ENCODE measurements around the gene DEK.

Gene DEK

DNA sequence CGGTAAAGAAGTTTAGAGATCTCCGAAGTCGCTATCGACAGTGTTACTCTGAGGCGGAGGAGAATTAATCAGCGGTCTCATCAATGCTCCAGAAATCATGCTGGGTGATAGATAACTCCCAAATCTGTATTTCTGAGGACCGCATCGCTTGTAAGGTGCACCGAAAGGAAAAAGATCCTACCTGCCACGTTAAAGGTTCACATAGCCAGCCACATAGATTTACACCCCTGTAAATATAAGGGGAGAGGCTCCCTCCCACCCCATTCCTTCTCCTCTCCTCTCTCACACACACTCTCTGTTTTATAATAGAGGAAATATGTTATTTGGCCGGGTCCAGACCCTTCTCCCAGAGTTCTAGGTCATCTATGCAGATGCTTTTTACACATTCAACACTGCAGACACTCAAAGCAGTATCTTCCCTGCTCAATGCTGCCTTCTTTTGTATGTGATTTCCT, 620 bp upstream of the DEK start:
- H3K4me3 ChIP-seq (ENCODE audit: low read length), result peak overlapping the region; percentile 97
- DNase-seq (ENCODE audit: low read depth), result no peak
- H3K4me1 ChIP-seq (ENCODE audit: control insufficient read depth, insufficient read depth, low read length), result peaks cover 19% of the 10 kb centered on the region
- H3K27me3 ChIP-seq (replicated peaks; ENCODE audit: control insufficient read depth, insufficient read depth, low read length), result no peaks in the 10 kb centered on the region
- no peaks in the 10 kb centered on the region for H3K36me3 ChIP-seq (ENCODE audit: control insufficient read depth, insufficient read depth, low read length, severe bottlenecking)
- no peaks in the 10 kb centered on the region for H3K9me3 ChIP-seq (ENCODE audit: control insufficient read depth, low read length)
- H3K9ac ChIP-seq (ENCODE audit: low read length), result peak overlapping the region; percentile 92

DNA sequence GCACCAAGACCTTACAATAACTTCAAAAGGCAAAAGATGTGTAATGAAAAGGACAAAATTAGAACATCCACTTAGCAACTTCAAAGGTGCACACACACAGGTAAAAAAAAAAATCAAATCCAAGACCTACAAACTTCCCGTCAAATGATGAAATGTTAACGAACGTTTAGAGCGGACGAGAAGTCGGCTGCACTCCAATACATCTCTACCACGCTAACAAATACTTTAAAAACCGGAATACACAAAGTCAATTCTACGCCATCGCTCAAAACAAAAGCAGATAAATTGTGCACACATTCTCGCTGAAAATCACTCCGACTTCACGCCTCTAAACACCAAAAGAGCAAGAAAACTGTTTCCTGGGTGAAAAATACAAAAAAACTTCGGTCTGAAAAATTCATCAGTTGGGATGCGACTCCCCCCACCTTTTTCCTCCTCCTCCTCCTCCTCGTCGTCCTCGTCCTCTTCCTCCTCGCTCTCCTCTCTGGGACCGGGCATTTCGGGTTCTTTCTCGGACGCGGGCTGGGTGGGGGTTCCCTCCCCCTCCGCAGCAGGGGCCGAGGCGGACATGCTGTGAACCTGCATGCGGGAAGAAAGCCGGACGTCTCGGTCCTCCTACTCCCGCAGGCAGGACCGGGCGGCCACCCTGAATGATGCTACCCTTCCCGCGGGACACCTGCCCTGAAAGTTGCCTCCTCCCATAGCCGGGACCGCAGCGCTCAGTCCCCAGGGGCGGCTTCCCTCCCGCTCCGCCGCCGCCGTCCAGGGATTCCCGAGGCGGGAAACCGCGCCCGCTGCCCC, 712 bp downstream of the DEK start:
- no peaks in the 10 kb centered on the region for H3K36me3 ChIP-seq (ENCODE audit: control insufficient read depth, insufficient read depth, low read length, severe bottlenecking)
- H3K27me3 ChIP-seq (replicated peaks; ENCODE audit: control insufficient read depth, insufficient read depth, low read length), result no peaks in the 10 kb centered on the region
- no peaks in the 10 kb centered on the region for H3K9me3 ChIP-seq (ENCODE audit: control insufficient read depth, low read length)
- peak overlapping the region; percentile 92 for H3K9ac ChIP-seq (ENCODE audit: low read length)
- H3K4me1 ChIP-seq (ENCODE audit: control insufficient read depth, insufficient read depth, low read length), result peaks cover 19% of the 10 kb centered on the region
- peak; percentile 61 for DNase-seq (ENCODE audit: low read depth)
- peak overlapping the region; percentile 97 for H3K4me3 ChIP-seq (ENCODE audit: low read length)

DNA sequence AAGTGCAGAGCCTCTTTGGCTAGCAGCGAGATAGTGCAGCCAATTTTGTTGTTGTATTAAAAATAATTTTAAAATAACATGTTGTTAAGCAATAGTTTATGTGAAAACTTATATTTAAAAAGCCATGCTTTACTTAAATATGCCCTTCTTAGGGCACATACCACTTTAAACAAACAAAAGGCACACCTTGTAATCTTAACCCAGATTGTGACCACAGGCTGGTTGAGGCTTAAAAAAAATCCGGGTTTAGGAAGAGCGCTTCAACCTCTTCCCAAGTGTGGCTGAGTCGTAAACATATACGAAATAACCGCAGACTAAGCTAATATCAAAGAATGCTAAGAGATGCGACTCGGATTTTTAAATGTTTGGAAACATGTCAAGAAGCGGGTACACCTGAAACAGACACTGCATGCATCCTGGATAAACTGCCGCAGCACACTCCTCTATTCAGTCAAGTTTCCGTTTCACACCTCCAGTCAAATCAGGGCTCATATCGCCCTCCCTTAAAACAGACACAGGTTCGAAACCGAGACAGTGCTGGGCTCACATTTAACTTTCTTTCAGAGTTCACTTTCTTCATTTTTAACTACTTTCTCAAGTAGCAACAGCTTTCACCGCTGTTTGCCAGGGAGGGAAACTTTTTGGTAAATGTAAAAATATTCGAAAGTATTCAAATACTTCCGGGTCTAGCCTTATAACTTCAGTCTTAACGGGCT, 1.5 kb downstream of the DEK start:
- Histone ChIP-seq H3K36me3 (ENCODE audit: control insufficient read depth, insufficient read depth, low read length, severe bottlenecking) (peaks cover 2% of the 10 kb centered on the region), H3K4me1 (ENCODE audit: control insufficient read depth, insufficient read depth, low read length) (peaks cover 19% of the 10 kb centered on the region), H3K9me3 (ENCODE audit: control insufficient read depth, low read length) (no peaks in the 10 kb centered on the region), H3K9ac (ENCODE audit: low read length) (peak overlapping the region; percentile 92), H3K27me3 (replicated peaks; ENCODE audit: control insufficient read depth, insufficient read depth, low read length) (no peaks in the 10 kb centered on the region), H3K4me3 (ENCODE audit: low read length) (peak overlapping the region; percentile 97)
- DNase-seq (ENCODE audit: low read depth), result peak; percentile 45

DNA sequence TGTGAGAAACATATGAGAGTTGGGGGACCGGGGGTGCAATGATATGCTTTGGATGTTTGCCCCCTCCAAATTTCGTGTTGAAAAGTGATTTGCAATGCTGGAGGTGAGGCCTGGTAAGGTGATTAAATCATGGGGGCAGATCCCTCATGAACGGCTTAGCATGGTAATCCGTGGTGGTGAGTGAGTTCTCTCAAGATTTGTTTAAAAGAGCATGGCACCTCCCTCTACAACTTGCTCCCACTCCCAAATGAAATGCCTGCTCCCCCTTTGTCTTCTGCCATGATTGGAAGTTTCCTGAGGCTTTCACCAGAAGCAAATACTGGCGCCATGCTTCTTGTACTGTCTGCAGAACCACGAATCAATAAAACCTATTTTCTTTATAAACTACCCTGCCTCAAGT, 2.5 kb downstream of the DEK start:
- Histone ChIP-seq H3K36me3 (ENCODE audit: control insufficient read depth, insufficient read depth, low read length, severe bottlenecking) (peaks cover 11% of the 10 kb centered on the region), H3K27me3 (replicated peaks; ENCODE audit: control insufficient read depth, insufficient read depth, low read length) (no peaks in the 10 kb centered on the region), H3K9ac (ENCODE audit: low read length) (no peak overlapping the region), H3K4me1 (ENCODE audit: control insufficient read depth, insufficient read depth, low read length) (peaks cover 19% of the 10 kb centered on the region), H3K4me3 (ENCODE audit: low read length) (no peak overlapping the region), H3K9me3 (ENCODE audit: control insufficient read depth, low read length) (no peaks in the 10 kb centered on the region)
- DNase-seq (ENCODE audit: low read depth), result no peak

DNA sequence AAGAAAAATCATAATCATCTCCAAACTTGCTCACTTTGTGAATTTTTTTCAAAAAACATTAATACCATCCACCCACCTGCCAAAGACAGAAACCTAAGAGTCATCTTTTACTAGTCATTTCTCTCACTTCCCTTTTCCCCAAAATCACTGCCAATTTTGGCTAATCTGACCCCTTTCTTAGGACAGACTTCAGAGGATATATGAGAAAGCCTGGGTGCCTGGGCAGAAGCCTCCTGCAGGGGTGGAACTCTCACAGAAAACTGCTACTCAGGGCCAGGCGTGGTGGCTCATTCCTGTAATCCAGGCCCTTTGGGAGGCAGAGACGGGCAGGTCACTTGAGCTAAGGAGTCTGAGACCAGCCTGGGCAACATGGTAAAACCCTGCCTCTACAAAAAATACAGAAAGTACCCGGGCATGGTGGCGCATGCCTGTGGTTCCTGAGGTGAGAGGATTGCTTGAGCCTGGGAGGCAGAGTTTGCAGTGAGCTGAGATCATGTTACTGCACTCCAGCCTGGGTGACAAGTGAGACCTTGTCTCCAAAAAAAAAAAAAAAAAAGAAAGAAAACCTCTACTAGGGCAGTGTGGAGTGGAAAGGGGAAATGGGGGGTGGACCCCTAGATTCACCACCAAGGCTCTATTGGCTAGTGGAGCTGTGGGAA, 3.8 kb downstream of the DEK start:
- Histone ChIP-seq H3K4me3 (ENCODE audit: low read length) (no peak overlapping the region), H3K4me1 (ENCODE audit: control insufficient read depth, insufficient read depth, low read length) (peaks cover 19% of the 10 kb centered on the region), H3K9ac (ENCODE audit: low read length) (peak overlapping the region; percentile 2), H3K36me3 (ENCODE audit: control insufficient read depth, insufficient read depth, low read length, severe bottlenecking) (peaks cover 23% of the 10 kb centered on the region), H3K27me3 (replicated peaks; ENCODE audit: control insufficient read depth, insufficient read depth, low read length) (no peaks in the 10 kb centered on the region), H3K9me3 (ENCODE audit: control insufficient read depth, low read length) (no peaks in the 10 kb centered on the region)
- DNase-seq (ENCODE audit: low read depth), result peak; percentile 60

DNA sequence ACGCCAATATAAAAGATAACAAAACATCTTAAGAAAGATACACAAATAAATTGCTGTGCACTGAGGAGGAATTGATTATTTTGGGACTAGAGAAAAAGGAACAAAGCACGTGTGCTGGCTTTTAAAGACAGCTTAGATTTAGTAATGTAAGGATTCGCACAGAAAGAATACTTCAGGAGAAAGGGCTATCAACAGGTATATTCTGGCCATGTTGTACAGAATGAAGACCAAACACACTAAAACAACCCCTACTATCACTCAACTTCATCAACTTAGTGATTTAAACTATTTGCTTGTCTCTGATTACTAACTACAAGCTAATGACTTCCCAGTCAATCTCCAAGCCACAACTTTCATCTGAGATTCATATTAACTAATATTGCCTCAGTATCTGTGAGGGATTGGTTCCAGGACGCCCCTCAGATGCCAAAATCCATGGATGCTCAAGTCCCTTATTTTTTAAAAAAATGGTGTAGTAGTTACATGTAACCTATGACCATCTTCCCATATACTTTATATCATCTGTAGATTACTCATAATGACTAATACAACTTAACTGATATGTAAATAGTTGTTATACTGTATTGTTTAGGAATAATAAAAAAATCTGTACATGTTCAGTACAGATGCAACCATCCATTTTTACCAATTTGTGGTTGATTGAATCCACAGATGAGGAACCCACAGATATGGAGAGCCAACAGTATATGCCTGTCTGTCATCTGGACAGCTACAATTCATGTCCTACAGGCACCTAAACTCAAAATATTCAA, 4.5 kb downstream of the DEK start:
- no peak for DNase-seq (ENCODE audit: low read depth)
- no peaks in the 10 kb centered on the region for H3K9me3 ChIP-seq (ENCODE audit: control insufficient read depth, low read length)
- H3K27me3 ChIP-seq (replicated peaks; ENCODE audit: control insufficient read depth, insufficient read depth, low read length), result no peaks in the 10 kb centered on the region
- H3K36me3 ChIP-seq (ENCODE audit: control insufficient read depth, insufficient read depth, low read length, severe bottlenecking), result peaks cover 30% of the 10 kb centered on the region
- H3K4me3 ChIP-seq (ENCODE audit: low read length), result no peak overlapping the region
- no peak overlapping the region for H3K9ac ChIP-seq (ENCODE audit: low read length)
- H3K4me1 ChIP-seq (ENCODE audit: control insufficient read depth, insufficient read depth, low read length), result peaks cover 19% of the 10 kb centered on the region

DNA sequence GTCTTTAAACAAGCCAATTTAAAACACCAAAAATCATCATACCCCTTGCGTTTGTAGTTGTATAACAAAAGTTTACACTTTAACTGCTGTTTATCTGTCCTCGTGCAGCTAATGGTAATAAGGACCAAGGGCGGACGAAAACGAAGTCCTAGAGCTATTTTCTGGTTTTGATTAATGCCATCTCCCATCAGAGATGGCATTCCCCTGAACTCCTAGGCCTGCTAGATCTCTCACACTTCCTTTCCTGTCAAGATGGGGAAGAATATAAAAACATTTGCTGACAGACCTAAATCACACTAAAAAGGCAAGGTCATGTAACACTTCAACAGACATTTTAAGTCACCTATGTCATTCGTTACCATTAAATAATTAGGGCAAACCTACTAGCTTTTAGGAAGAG, 9.5 kb downstream of the DEK start:
- Histone ChIP-seq H3K9ac (ENCODE audit: low read length) (no peak overlapping the region), H3K27me3 (replicated peaks; ENCODE audit: control insufficient read depth, insufficient read depth, low read length) (no peaks in the 10 kb centered on the region), H3K4me3 (ENCODE audit: low read length) (no peak overlapping the region), H3K36me3 (ENCODE audit: control insufficient read depth, insufficient read depth, low read length, severe bottlenecking) (peaks cover 70% of the 10 kb centered on the region), H3K4me1 (ENCODE audit: control insufficient read depth, insufficient read depth, low read length) (no peaks in the 10 kb centered on the region), H3K9me3 (ENCODE audit: control insufficient read depth, low read length) (no peaks in the 10 kb centered on the region)
- no peak for DNase-seq (ENCODE audit: low read depth)

DNA sequence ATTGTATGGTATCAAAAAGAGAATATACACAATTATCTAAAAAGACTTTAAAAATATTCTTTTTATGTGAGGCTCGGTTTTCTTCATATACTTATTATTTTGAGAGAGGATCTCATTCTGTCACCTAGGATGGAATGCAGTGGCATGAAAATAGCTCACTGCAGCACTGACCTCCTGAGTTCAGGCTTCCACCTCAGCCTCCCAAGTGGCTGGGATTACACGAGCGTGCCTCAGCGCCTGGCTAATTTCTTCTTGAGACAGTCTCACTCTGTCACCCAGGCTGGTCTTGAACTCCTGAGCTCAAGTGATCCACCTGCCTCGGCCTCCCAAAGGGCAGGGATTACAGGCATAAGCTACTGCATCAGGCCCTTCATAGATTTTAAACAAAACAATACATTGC, 10.7 kb downstream of the DEK start:
- no peaks in the 10 kb centered on the region for H3K27me3 ChIP-seq (replicated peaks; ENCODE audit: control insufficient read depth, insufficient read depth, low read length)
- peaks cover 81% of the 10 kb centered on the region for H3K36me3 ChIP-seq (ENCODE audit: control insufficient read depth, insufficient read depth, low read length, severe bottlenecking)
- DNase-seq (ENCODE audit: low read depth), result no peak
- H3K4me1 ChIP-seq (ENCODE audit: control insufficient read depth, insufficient read depth, low read length), result no peaks in the 10 kb centered on the region
- H3K9ac ChIP-seq (ENCODE audit: low read length), result no peak overlapping the region
- H3K4me3 ChIP-seq (ENCODE audit: low read length), result no peak overlapping the region
- H3K9me3 ChIP-seq (ENCODE audit: control insufficient read depth, low read length), result no peaks in the 10 kb centered on the region

DNA sequence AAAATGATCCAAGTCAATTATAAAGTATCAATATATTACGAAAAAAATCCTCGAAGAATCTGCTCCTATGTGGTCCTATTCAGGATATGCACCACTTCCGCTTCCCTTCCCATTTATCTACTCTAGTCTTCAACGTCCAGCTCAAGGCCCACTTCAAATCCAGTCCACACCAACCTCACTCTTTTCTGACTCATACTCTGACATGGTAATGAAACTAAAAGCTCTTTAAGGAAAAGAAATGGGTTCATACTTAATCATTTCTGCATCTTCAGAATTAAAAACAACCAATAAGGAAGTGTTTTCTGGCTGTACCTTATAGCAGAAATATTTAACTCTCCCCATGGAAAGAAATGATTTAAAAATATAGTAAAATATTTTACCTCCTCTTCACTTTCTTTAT, 15.1 kb downstream of the DEK start:
- peaks cover 5% of the 10 kb centered on the region for H3K4me1 ChIP-seq (ENCODE audit: control insufficient read depth, insufficient read depth, low read length)
- no peaks in the 10 kb centered on the region for H3K9me3 ChIP-seq (ENCODE audit: control insufficient read depth, low read length)
- no peak for DNase-seq (ENCODE audit: low read depth)
- no peak overlapping the region for H3K4me3 ChIP-seq (ENCODE audit: low read length)
- peaks cover 70% of the 10 kb centered on the region for H3K36me3 ChIP-seq (ENCODE audit: control insufficient read depth, insufficient read depth, low read length, severe bottlenecking)
- H3K9ac ChIP-seq (ENCODE audit: low read length), result no peak overlapping the region
- H3K27me3 ChIP-seq (replicated peaks; ENCODE audit: control insufficient read depth, insufficient read depth, low read length), result no peaks in the 10 kb centered on the region

DNA sequence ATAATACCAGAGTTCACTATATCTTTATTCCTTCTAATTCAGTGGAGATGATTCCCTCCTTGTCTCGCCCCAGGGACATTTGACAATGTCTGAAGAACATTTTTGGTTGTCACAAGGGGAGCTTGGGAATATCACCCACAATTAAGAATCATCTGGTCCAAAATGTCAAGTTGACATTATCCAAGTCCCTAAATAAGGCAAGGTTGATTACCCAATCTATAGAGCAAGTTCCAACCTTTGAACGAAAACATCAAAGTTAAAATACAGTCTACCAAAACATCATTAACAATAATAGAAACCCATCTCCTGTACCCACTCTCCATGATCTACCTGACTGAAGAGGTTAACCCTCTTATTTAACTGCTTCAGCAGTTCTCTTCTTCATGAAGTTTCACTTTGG, 15.6 kb downstream of the DEK start:
- no peak for DNase-seq (ENCODE audit: low read depth)
- Histone ChIP-seq H3K4me1 (ENCODE audit: control insufficient read depth, insufficient read depth, low read length) (peaks cover 7% of the 10 kb centered on the region), H3K27me3 (replicated peaks; ENCODE audit: control insufficient read depth, insufficient read depth, low read length) (no peaks in the 10 kb centered on the region), H3K4me3 (ENCODE audit: low read length) (no peak overlapping the region), H3K9ac (ENCODE audit: low read length) (no peak overlapping the region), H3K36me3 (ENCODE audit: control insufficient read depth, insufficient read depth, low read length, severe bottlenecking) (peaks cover 68% of the 10 kb centered on the region), H3K9me3 (ENCODE audit: control insufficient read depth, low read length) (no peaks in the 10 kb centered on the region)

DNA sequence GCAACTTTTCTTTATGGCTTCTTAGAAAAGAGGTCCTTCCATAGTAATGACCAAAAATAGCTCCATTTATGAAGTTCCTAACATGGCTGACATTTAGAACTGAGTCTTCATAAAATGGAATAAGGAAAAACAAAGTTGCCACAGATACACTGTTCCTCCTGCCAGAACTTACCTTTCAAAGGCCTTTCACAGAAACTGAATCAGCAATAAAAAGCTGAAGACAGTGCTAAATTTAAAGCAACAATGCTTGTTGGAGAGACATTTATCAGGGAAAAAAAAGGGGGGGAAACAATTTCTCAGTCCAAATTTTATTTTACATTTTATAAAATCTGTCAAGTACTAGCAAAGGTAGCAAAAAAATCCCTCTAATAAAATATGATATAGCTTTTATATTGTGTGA, 17.3 kb downstream of the DEK start:
- no peaks in the 10 kb centered on the region for H3K27me3 ChIP-seq (replicated peaks; ENCODE audit: control insufficient read depth, insufficient read depth, low read length)
- no peak overlapping the region for H3K9ac ChIP-seq (ENCODE audit: low read length)
- H3K4me3 ChIP-seq (ENCODE audit: low read length), result no peak overlapping the region
- H3K36me3 ChIP-seq (ENCODE audit: control insufficient read depth, insufficient read depth, low read length, severe bottlenecking), result peaks cover 62% of the 10 kb centered on the region
- peaks cover 22% of the 10 kb centered on the region for H3K4me1 ChIP-seq (ENCODE audit: control insufficient read depth, insufficient read depth, low read length)
- no peaks in the 10 kb centered on the region for H3K9me3 ChIP-seq (ENCODE audit: control insufficient read depth, low read length)
- no peak for DNase-seq (ENCODE audit: low read depth)

Measured in adipocyte (in vitro differentiated cells).